Activated T-cell treated with anti-CD3 and anti-CD28 coated beads for 1 hour (primary cell): ENCODE measurements around the gene CLSTN2.

ENCODE experiments used
- DNase-seq: peaks from one replicate; pipeline ENCODE4 v3.0.0-alpha.2; 2020; ENCODE audit warnings: low read depth

Gene CLSTN2

GRCh38 chr3:140341817-140342403, 406.9 kb downstream of the CLSTN2 start:
- no peak for DNase-seq

- no peak for DNase-seq
Observed at GRCh38 chr3:140342668-140343067, 407.7 kb downstream of the CLSTN2 start.

- DNase-seq: no peak
Observed at GRCh38 chr3:140343211-140344081, 408.5 kb downstream of the CLSTN2 start.

GRCh38 chr3:140344082-140344454, 409.1 kb downstream of the CLSTN2 start:
- no peak for DNase-seq

- no peak for DNase-seq
Observed at GRCh38 chr3:140344601-140345205, 409.7 kb downstream of the CLSTN2 start.

- no peak for DNase-seq
Observed at GRCh38 chr3:140347151-140347550, 412.2 kb downstream of the CLSTN2 start.

- no peak for DNase-seq
Observed at GRCh38 chr3:140349938-140350337, 415.0 kb downstream of the CLSTN2 start.

- DNase-seq: no peak
Observed at GRCh38 chr3:140351466-140351865, 416.5 kb downstream of the CLSTN2 start.

- DNase-seq: no peak
Observed at GRCh38 chr3:140355481-140355880, 420.5 kb downstream of the CLSTN2 start.

GRCh38 chr3:140358686-140359085, 423.7 kb downstream of the CLSTN2 start:
- no peak for DNase-seq

GRCh38 chr3:140359233-140359995, 424.4 kb downstream of the CLSTN2 start:
- DNase-seq: no peak

GRCh38 chr3:140360332-140360731, 425.3 kb downstream of the CLSTN2 start:
- DNase-seq: no peak

GRCh38 chr3:140363801-140364200, 428.8 kb downstream of the CLSTN2 start:
- DNase-seq: no peak

- DNase-seq: no peak
Observed at GRCh38 chr3:140365872-140366697, 431.1 kb downstream of the CLSTN2 start.

- no peak for DNase-seq
Observed at GRCh38 chr3:140368223-140368811, 433.3 kb downstream of the CLSTN2 start.

GRCh38 chr3:140370686-140371085, 435.7 kb downstream of the CLSTN2 start:
- no peak for DNase-seq

- no peak for DNase-seq
Observed at GRCh38 chr3:140373234-140373633, 438.2 kb downstream of the CLSTN2 start.

- DNase-seq: no peak
Observed at GRCh38 chr3:140375002-140375401, 440.0 kb downstream of the CLSTN2 start.

GRCh38 chr3:140376136-140376889, 441.3 kb downstream of the CLSTN2 start:
- no peak for DNase-seq

GRCh38 chr3:140377644-140378043, 442.7 kb downstream of the CLSTN2 start:
- no peak for DNase-seq
